ENCODE results near the gene MYO9B.

DNA sequence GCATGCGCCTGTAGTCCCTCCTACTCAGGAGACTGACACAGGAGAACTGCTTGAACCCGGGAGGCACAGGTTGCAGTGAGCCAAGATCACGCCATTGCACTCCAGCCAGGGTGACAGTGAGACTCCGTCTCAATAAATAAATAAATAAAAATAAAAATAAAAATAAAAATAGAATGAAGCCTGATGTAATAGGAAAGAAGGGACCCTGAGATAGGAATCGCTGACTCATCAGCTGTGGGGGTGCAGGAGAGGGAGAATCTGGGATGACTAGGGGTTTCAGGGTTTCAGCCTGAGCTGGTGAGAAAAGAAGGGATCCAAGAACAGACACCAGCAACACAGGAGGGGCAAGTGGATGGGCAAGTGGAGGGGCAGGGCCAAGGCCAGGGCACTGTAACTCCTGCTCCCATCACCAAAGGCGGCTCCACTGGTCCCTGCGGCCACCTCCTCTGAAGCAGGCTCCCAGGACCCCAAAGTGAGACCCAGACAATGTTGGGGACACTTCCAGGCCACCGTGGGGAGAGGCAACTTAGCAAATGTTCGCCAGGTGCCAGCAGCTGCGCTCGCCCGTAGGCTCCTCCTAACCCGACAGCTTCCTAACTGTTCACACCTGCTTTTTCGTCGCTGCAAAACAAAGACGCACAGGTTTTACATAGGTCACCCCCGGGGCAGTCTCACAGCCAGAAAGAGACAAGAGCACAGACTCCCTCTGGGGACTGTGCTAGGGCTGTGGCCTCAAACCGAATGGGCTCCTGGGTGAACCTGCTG, 1.5 kb upstream of the MYO9B start:
- TF ChIP-seq EZH2phosphoT487 (IDR thresholded peaks at IDR 0.05; ENCODE audit: low read depth, severe bottlenecking, unreplicated experiment) (no peak), EZH2 (IDR thresholded peaks at IDR 0.05; ENCODE audit: borderline replicate concordance) (no peak)
- TF ChIP-seq, protein P1, sequence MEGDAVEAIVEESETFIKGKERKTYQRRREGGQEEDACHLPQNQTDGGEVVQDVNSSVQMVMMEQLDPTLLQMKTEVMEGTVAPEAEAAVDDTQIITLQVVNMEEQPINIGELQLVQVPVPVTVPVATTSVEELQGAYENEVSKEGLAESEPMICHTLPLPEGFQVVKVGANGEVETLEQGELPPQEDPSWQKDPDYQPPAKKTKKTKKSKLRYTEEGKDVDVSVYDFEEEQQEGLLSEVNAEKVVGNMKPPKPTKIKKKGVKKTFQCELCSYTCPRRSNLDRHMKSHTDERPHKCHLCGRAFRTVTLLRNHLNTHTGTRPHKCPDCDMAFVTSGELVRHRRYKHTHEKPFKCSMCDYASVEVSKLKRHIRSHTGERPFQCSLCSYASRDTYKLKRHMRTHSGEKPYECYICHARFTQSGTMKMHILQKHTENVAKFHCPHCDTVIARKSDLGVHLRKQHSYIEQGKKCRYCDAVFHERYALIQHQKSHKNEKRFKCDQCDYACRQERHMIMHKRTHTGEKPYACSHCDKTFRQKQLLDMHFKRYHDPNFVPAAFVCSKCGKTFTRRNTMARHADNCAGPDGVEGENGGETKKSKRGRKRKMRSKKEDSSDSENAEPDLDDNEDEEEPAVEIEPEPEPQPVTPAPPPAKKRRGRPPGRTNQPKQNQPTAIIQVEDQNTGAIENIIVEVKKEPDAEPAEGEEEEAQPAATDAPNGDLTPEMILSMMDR (IDR thresholded peaks at IDR 0.05; ENCODE audit: poor library complexity) = no peak

Measured in hepatocyte (in vitro differentiated cells).